ENCODE measurements around the gene POU6F2. TPM values are rescaled to one million over a fixed set of nuclear protein-coding genes. Genes with fewer than 3 reads are reported as not detected.

POU6F2 gene
- total and polyA plus RNA-seq, 2 experiments from 2014 or later, result not detected

GRCh38 chr7:39463252-39463651 lies 485.5 kb downstream of the POU6F2 start:
- in situ Hi-C loops (cut with MboI), result loop anchor here (10.0 to 25.0 kb wide), 2 partner anchors 528 to 676 kb away; no protein-coding TSS in a partner anchor
- H3K4me2 ChIP-seq (ENCODE audit: unreplicated experiment), result no peak overlapping the region
- no peak overlapping the region for H3K27ac ChIP-seq
- no peaks in the 10 kb centered on the region for H3K4me1 ChIP-seq (ENCODE audit: insufficient read depth)
- no peaks in the 10 kb centered on the region for H3F3A ChIP-seq (ENCODE audit: insufficient read depth)
- H3K27me3 ChIP-seq (replicated peaks; ENCODE audit: insufficient read depth), result peaks cover 23% of the 10 kb centered on the region
- no peaks in the 10 kb centered on the region for H3K9me3 ChIP-seq (ENCODE audit: low read depth)
- H3K9me2 ChIP-seq (ENCODE audit: insufficient read depth), result no peaks in the 10 kb centered on the region
- H3K79me2 ChIP-seq (ENCODE audit: insufficient read depth), result no peaks in the 10 kb centered on the region
- H3K4me3 ChIP-seq, result no peak overlapping the region
- TF ChIP-seq EZH2phosphoT487 (IDR thresholded peaks at IDR 0.05; ENCODE audit: insufficient read depth, low read depth) (no peak), EZH2 (IDR thresholded peaks at IDR 0.05; ENCODE audit: insufficient read depth, poor library complexity, severe bottlenecking) (no peak)
- no peaks in the 10 kb centered on the region for H4K20me1 ChIP-seq (ENCODE audit: insufficient read depth)
- no peaks in the 10 kb centered on the region for H3K36me3 ChIP-seq (ENCODE audit: low read depth)
- 78 to 86% methylated on average over 3 of the region's 3 CpGs for WGBS, 2 experiments (ENCODE audit: low coverage in 1 of 2, low lambda C conversion rate in 2 of 2, missing lambda C conversion rate in 2 of 2)
- no peak overlapping the region for H2AFZ ChIP-seq
- H3K9ac ChIP-seq, result no peak overlapping the region
- DNase-seq, result no peak

GRCh38 chr7:39464350-39465054 lies 486.8 kb downstream of the POU6F2 start:
- no peak for DNase-seq
- Histone ChIP-seq H4K20me1 (ENCODE audit: insufficient read depth) (no peaks in the 10 kb centered on the region), H3K79me2 (ENCODE audit: insufficient read depth) (no peaks in the 10 kb centered on the region), H3K36me3 (ENCODE audit: low read depth) (no peaks in the 10 kb centered on the region), H3F3A (ENCODE audit: insufficient read depth) (no peaks in the 10 kb centered on the region), H3K9me3 (ENCODE audit: low read depth) (no peaks in the 10 kb centered on the region), H3K9ac (no peak overlapping the region), H3K9me2 (ENCODE audit: insufficient read depth) (no peaks in the 10 kb centered on the region), H3K27me3 (replicated peaks; ENCODE audit: insufficient read depth) (peaks cover 16% of the 10 kb centered on the region), H3K4me2 (ENCODE audit: unreplicated experiment) (peak overlapping the region; percentile 57), H3K4me3 (peak overlapping the region; percentile 37), H2AFZ (peak overlapping the region; percentile 31; the same call in 1 of the 2 replicates), H3K4me1 (ENCODE audit: insufficient read depth) (no peaks in the 10 kb centered on the region), H3K27ac (no peak overlapping the region)
- WGBS, 2 experiments (ENCODE audit: low coverage in 1 of 2, low lambda C conversion rate in 2 of 2, missing lambda C conversion rate in 2 of 2), result 78 to 80% methylated on average over 16 of the region's 16 CpGs
- in situ Hi-C loops (cut with MboI), result loop anchor here (10.0 to 25.0 kb wide), 2 partner anchors 530 to 677 kb away; no protein-coding TSS in a partner anchor
- TF ChIP-seq EZH2phosphoT487 (IDR thresholded peaks at IDR 0.05; ENCODE audit: insufficient read depth, low read depth) (no peak), EZH2 (IDR thresholded peaks at IDR 0.05; ENCODE audit: insufficient read depth, poor library complexity, severe bottlenecking) (no peak)

GRCh38 chr7:39465055-39465929 lies 487.6 kb downstream of the POU6F2 start:
- Histone ChIP-seq H3K27ac (no peak overlapping the region), H3K9me2 (ENCODE audit: insufficient read depth) (no peaks in the 10 kb centered on the region), H3K9ac (no peak overlapping the region), H3K36me3 (ENCODE audit: low read depth) (no peaks in the 10 kb centered on the region), H3K9me3 (ENCODE audit: low read depth) (no peaks in the 10 kb centered on the region), H3F3A (ENCODE audit: insufficient read depth) (no peaks in the 10 kb centered on the region), H3K27me3 (replicated peaks; ENCODE audit: insufficient read depth) (peaks cover 16% of the 10 kb centered on the region), H2AFZ (peak overlapping the region; percentile 31; the same call in 1 of the 2 replicates), H3K4me2 (ENCODE audit: unreplicated experiment) (peak overlapping the region; percentile 57), H4K20me1 (ENCODE audit: insufficient read depth) (no peaks in the 10 kb centered on the region), H3K4me3 (peak overlapping the region; percentile 37), H3K79me2 (ENCODE audit: insufficient read depth) (no peaks in the 10 kb centered on the region), H3K4me1 (ENCODE audit: insufficient read depth) (no peaks in the 10 kb centered on the region)
- TF ChIP-seq EZH2 (IDR thresholded peaks at IDR 0.05; ENCODE audit: insufficient read depth, poor library complexity, severe bottlenecking) (no peak), EZH2phosphoT487 (IDR thresholded peaks at IDR 0.05; ENCODE audit: insufficient read depth, low read depth) (no peak)
- WGBS, 2 experiments (ENCODE audit: low coverage in 1 of 2, low lambda C conversion rate in 2 of 2, missing lambda C conversion rate in 2 of 2), result 27 to 29% methylated on average over 18 of the region's 18 CpGs
- DNase-seq, result peak; percentile 83
- in situ Hi-C loops (cut with MboI), result loop anchor here (10.0 to 25.0 kb wide), 2 partner anchors 530 to 678 kb away; no protein-coding TSS in a partner anchor

GRCh38 chr7:39468261-39468660 lies 490.6 kb downstream of the POU6F2 start:
- Histone ChIP-seq H4K20me1 (ENCODE audit: insufficient read depth) (no peaks in the 10 kb centered on the region), H2AFZ (no peak overlapping the region), H3K9me2 (ENCODE audit: insufficient read depth) (no peaks in the 10 kb centered on the region), H3K36me3 (ENCODE audit: low read depth) (no peaks in the 10 kb centered on the region), H3K9me3 (ENCODE audit: low read depth) (no peaks in the 10 kb centered on the region), H3F3A (ENCODE audit: insufficient read depth) (no peaks in the 10 kb centered on the region), H3K4me1 (ENCODE audit: insufficient read depth) (no peaks in the 10 kb centered on the region), H3K79me2 (ENCODE audit: insufficient read depth) (no peaks in the 10 kb centered on the region), H3K4me3 (no peak overlapping the region), H3K27me3 (replicated peaks; ENCODE audit: insufficient read depth) (peaks cover 10% of the 10 kb centered on the region), H3K4me2 (ENCODE audit: unreplicated experiment) (no peak overlapping the region), H3K9ac (no peak overlapping the region), H3K27ac (no peak overlapping the region)
- 30 to 41% methylated on average over 2 of the region's 2 CpGs for WGBS, 2 experiments (ENCODE audit: low coverage in 1 of 2, low lambda C conversion rate in 2 of 2, missing lambda C conversion rate in 2 of 2)
- in situ Hi-C loops (cut with MboI), result loop anchor here (10.0 to 25.0 kb wide), 2 partner anchors 533 to 681 kb away; no protein-coding TSS in a partner anchor
- no peak for DNase-seq
- TF ChIP-seq EZH2 (IDR thresholded peaks at IDR 0.05; ENCODE audit: insufficient read depth, poor library complexity, severe bottlenecking) (no peak), EZH2phosphoT487 (IDR thresholded peaks at IDR 0.05; ENCODE audit: insufficient read depth, low read depth) (no peak)
